Measurements from ENCODE around the gene GABBR2.

The GABBR2 gene

GRCh38 chr9:98552331-98552730, 156.4 kb downstream of the GABBR2 start:
- TF ChIP-seq CTCF (IDR thresholded peaks at IDR 0.05; ENCODE audit: low read depth, low read length, missing control alignments), result no peak
- no peak overlapping the region for H3K4me3 ChIP-seq (ENCODE audit: low read depth, low read length)
- no peak for DNase-seq (ENCODE audit: low read depth)

- no peak for DNase-seq (ENCODE audit: low read depth)
- TF ChIP-seq CTCF (IDR thresholded peaks at IDR 0.05; ENCODE audit: low read depth, low read length, missing control alignments), result no peak
- H3K4me3 ChIP-seq (ENCODE audit: low read depth, low read length), result no peak overlapping the region
Measured at GRCh38 chr9:98551511-98552286, 157.0 kb downstream of the GABBR2 start.

GRCh38 chr9:98550206-98550820, 158.4 kb downstream of the GABBR2 start:
- TF ChIP-seq CTCF (IDR thresholded peaks at IDR 0.05; ENCODE audit: low read depth, low read length, missing control alignments), result no peak
- no peak overlapping the region for H3K4me3 ChIP-seq (ENCODE audit: low read depth, low read length)
- no peak for DNase-seq (ENCODE audit: low read depth)

GRCh38 chr9:98549401-98549800, 159.3 kb downstream of the GABBR2 start:
- TF ChIP-seq CTCF (IDR thresholded peaks at IDR 0.05; ENCODE audit: low read depth, low read length, missing control alignments), result no peak
- no peak overlapping the region for H3K4me3 ChIP-seq (ENCODE audit: low read depth, low read length)
- no peak for DNase-seq (ENCODE audit: low read depth)

- TF ChIP-seq CTCF (IDR thresholded peaks at IDR 0.05; ENCODE audit: low read depth, low read length, missing control alignments), result no peak
- no peak for DNase-seq (ENCODE audit: low read depth)
- H3K4me3 ChIP-seq (ENCODE audit: low read depth, low read length), result no peak overlapping the region
Measured at GRCh38 chr9:98547606-98548005, 161.1 kb downstream of the GABBR2 start.

GRCh38 chr9:98545021-98545420, 163.7 kb downstream of the GABBR2 start:
- no peak overlapping the region for H3K4me3 ChIP-seq (ENCODE audit: low read depth, low read length)
- DNase-seq (ENCODE audit: low read depth), result no peak
- TF ChIP-seq CTCF (IDR thresholded peaks at IDR 0.05; ENCODE audit: low read depth, low read length, missing control alignments), result no peak
